Prostate gland (tissue), 2 donors: ENCODE data around the gene DTX2. TPM values are rescaled to one million over a fixed set of nuclear protein-coding genes. Genes with fewer than 3 reads are reported as not detected.
"Not testable (repeated sequence)": the region's sequence is repeated elsewhere in the genome, so short reads cannot be mapped to it uniquely, and the experiment has no call there.

Experiments used
- DNase-seq: peaks from one replicate; pipeline ENCODE4 v3.0.0-alpha.2; 2019; ENCODE audit warnings: low spot score
- H3K27ac ChIP-seq, 2 donors: fragments of 200-600 bp; sonication (generic); 2 replicates each; pipeline ENCODE4 v1.5.1; 2017 to 2019
- H3K27me3 ChIP-seq: fragments of 200-600 bp; sonication (generic); replicated peaks from 2 replicates; pipeline ENCODE4 v1.5.1; 2019; ENCODE audit not compliant: insufficient read depth
- H3K36me3 ChIP-seq, 2 donors: fragments of 200-600 bp; sonication (generic); 1 replicate in 1 of 2; 2 replicates in 1 of 2; pipeline versions ENCODE4 v1.5.1 to v1.8.1; 2017 to 2019
- H3K4me1 ChIP-seq: fragments of 200-600 bp; sonication (generic); replicated peaks from 2 replicates; pipeline ENCODE4 v1.5.1; 2019
- H3K4me3 ChIP-seq, 2 donors: fragments of 200-600 bp; sonication (generic); 2 replicates each; pipeline ENCODE4 v1.5.1; 2017 to 2019
- H3K9me3 ChIP-seq: fragments of 200-600 bp; sonication (generic); 2 replicates; pipeline ENCODE4 v1.5.1; 2017
- CTCF ChIP-seq, 4 experiments: fragments of 200-600 bp in 2 of 4; fragments of 450-650 bp in 2 of 4; sonication (generic) in 2 of 4; IDR thresholded peaks; 1 replicate in 3 of 4; 2 replicates in 1 of 4; pipeline ENCODE4 v1.5.1; 2016 to 2019; ENCODE audit warnings: antibody characterized with exemption in 4 of 4, mild to moderate bottlenecking in 2 of 4, moderate library complexity in 2 of 4
- POLR2A ChIP-seq: fragments of 450-650 bp; IDR thresholded peaks from one replicate; pipeline ENCODE4 v1.6.1; 2016; ENCODE audit warnings: antibody characterized with exemption, mild to moderate bottlenecking
- POLR2AphosphoS5 ChIP-seq: sonication (generic); formaldehyde crosslinking; IDR thresholded peaks from one replicate; pipeline ENCODE4 v1.6.1; 2017; ENCODE audit warnings: antibody characterized with exemption
- WGBS: methylation state at CpG from one replicate; pipeline ENCODE4 v1.1.5; 2018; 5-methylcytosine and 5-hydroxymethylcytosine counted together
- intact Hi-C: fragments of 100-400 bp; cut with DNase I; formaldehyde crosslinking; loops from one replicate; pipeline ENCODE4 v1.14.2; 2022
- small RNA-seq, 2 donors: library from RNA; depleted of rRNA; stranded (forward); fragments of <200 nt; gene quantifications; one replicate each; pipeline ENCODE3, GENCODE V24; 2016
- total RNA-seq, 2 donors: library from RNA; depleted of rRNA; stranded (reverse); fragments of >200 nt; gene quantifications; one replicate each; pipeline ENCODE4 v1.1.0, GENCODE V29; 2016

Gene DTX2
- total RNA-seq, 2 donors from 2014 or later, result 67.8 to 142 TPM

GRCh38 chr7:76531643-76532042, 70.1 kb downstream of the DTX2 start:
- H3K4me3 ChIP-seq, DNase-seq, H3K4me1 ChIP-seq, H3K36me3 ChIP-seq, intact Hi-C loops, H3K27me3 ChIP-seq, H3K27ac ChIP-seq, H3K9me3 ChIP-seq: not testable (repeated sequence)
- 88% methylated on average over 2 of the region's 2 CpGs for WGBS

DNA sequence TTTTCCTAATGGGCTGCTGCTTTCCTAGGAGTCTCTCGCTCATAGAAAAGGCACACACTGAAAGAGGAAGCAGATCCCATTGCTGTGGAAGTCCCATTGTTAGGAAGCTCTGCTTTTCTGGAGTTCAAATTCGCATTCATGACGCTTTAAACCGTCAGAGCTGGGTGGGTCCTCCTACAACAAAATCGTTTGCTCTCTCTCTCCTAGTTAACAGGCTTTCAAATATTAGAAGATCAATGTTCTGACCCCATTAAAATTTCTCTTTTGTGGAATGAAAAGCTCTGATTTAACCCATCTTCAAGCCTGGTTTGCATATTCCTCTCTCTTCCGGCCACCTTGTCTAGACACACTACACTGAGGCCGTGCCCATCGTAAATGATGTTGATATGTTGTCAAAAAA, 81.7 kb downstream of the DTX2 start, which contains the start of gene SPDYE16:
Gene SPDYE16 (minus strand): TSS at position 101 of the 400 bp plus-strand sequence. CDS start 1,838 bp downstream, outside the sequence.
- H3K9me3 ChIP-seq, H3K4me1 ChIP-seq, H3K27me3 ChIP-seq, H3K27ac ChIP-seq, intact Hi-C loops, H3K36me3 ChIP-seq, DNase-seq, H3K4me3 ChIP-seq: not testable (repeated sequence)
- WGBS, result no CpG with 5 or more reads among the region's 8 CpGs

GRCh38 chr7:76549025-76549854, 87.7 kb downstream of the DTX2 start:
- H3K36me3 ChIP-seq, H3K27me3 ChIP-seq, H3K9me3 ChIP-seq, intact Hi-C loops, H3K4me1 ChIP-seq: not testable (repeated sequence)
- under 1% methylated on average over 38 of the region's 71 CpGs for WGBS
- Histone ChIP-seq H3K27ac (peak overlapping the region; percentile 84 to 87), H3K4me3 (peak overlapping the region; percentile 91 to 97)
- peak; percentile 79 for DNase-seq
- TF ChIP-seq POLR2A (peak; percentile 77), CTCF (IDR thresholded peaks at IDR 0.05) (peak in 1 of 4 experiments; percentile 19), POLR2AphosphoS5 (peak; percentile 87)

DNA sequence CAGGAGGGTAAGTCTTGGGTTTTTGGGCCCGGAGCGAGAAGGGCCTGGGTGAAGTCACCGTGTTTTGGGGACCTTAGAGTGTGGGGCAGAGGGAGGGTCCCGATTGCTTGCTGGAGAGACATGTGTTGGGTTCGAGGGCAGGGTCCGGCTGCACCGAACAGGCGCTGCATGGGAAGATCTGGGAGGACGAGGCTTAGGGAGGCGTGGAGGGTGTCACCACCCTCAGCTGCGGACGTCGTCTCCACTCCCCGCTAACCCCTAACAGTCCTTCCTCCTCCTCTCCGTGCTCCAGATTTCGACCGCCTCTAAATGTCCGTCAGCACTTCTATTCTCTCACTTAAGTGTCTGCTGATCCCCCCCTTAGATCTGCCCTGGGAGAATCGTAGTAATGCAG, 88.3 kb downstream of the DTX2 start:
- intact Hi-C loops, H3K36me3 ChIP-seq, DNase-seq, H3K9me3 ChIP-seq, H3K27me3 ChIP-seq, H3K4me1 ChIP-seq: not testable (repeated sequence)
- Histone ChIP-seq H3K27ac (peak overlapping the region; percentile 84 to 87), H3K4me3 (peak overlapping the region; percentile 91 to 97)
- 0% methylated on average over 16 of the region's 19 CpGs for WGBS

DNA sequence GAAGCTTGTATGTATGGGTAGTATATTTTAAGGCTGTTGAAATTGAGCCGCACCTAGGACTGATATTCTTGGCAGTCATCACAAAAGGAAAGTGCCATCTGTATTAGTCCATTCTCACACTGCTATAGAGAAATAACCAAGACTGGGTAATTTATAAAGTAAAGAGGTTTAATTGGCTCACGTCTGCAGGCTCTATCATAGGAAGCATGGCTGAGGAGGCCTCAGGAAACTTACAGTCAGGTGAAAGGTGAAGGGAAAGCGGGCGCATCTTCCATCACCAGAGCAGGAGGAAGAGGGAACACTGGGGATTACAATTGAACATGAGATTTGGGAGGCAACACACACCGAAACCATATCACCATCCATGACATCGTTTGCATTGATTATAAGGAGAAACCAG, 90.5 kb downstream of the DTX2 start:
- intact Hi-C loops, H3K27me3 ChIP-seq, H3K36me3 ChIP-seq, H3K4me3 ChIP-seq, H3K9me3 ChIP-seq, H3K4me1 ChIP-seq, DNase-seq, H3K27ac ChIP-seq: not testable (repeated sequence)
- 89% methylated on average over 6 of the region's 6 CpGs for WGBS

Small RNA genes within 50 kb of the gene (small RNA-seq; reads per million reads assigned to genes)
- gene RF00019, result 0 reads per million in 2 donors

Other genes starting within 250 kb of the DTX2 start
- gene HSPB1, start 159.0 kb upstream of the DTX2 start, total RNA-seq, result 100 to 1,000 TPM; 781 to 833 TPM
- 10 to 100 TPM; 49.1 to 80.2 TPM for gene YWHAG, start 102.7 kb upstream of the DTX2 start, total RNA-seq
- 1 to 10 TPM in 1 of 2 donors, not detected in 1; 1.0 TPM for gene SSC4D, start 52.0 kb upstream of the DTX2 start, total RNA-seq
- gene ZP3, start 36.8 kb upstream of the DTX2 start, total RNA-seq, result 1 to 10 TPM in 1 of 2 donors, under 1 TPM in 1; 0.80 to 4.5 TPM
- 10 to 100 TPM in 1 of 2 donors, 1 to 10 TPM in 1; 6.6 to 13.5 TPM for gene UPK3B, start 48.8 kb downstream of the DTX2 start, total RNA-seq
- under 1 TPM; 0.41 to 0.51 TPM for gene SPDYE16, start 81.6 kb downstream of the DTX2 start, total RNA-seq
- 10 to 100 TPM in 1 of 2 donors, 1 to 10 TPM in 1; 8.2 to 11.2 TPM for gene POMZP3, start 165.6 kb downstream of the DTX2 start, total RNA-seq